H7 (cell line): ENCODE data around the gene MORN3. TPM values are rescaled to one million over a fixed set of nuclear protein-coding genes. Genes with fewer than 3 reads are reported as not detected.
A peak's percentile ranks its signal among the peaks of the same experiment; 100 is the strongest.
"Not testable (repeated sequence)": the region's sequence is repeated elsewhere in the genome, so short reads cannot be mapped to it uniquely, and the experiment has no call there.

ENCODE experiments used
- DNase-seq: peaks from one replicate; pipeline ENCODE4 v3.0.0; 2012
- H3K27me3 ChIP-seq: 2 replicates; pipeline ENCODE4 v1.6.0; 2011; ENCODE audit warnings: mild to moderate bottlenecking, low read length; ENCODE audit not compliant: control insufficient read depth, insufficient read depth
- H3K36me3 ChIP-seq: replicated peaks from 2 replicates; pipeline ENCODE4 v1.5.1; 2011; ENCODE audit warnings: low read length; ENCODE audit not compliant: control insufficient read depth, insufficient read depth
- H3K4me3 ChIP-seq: 2 replicates; pipeline ENCODE4 v1.5.1; 2011; ENCODE audit warnings: low read depth, mild to moderate bottlenecking, control low read depth, low read length, moderate library complexity; ENCODE audit not compliant: insufficient read depth
- total RNA-seq: library from RNA; depleted of rRNA; stranded (reverse); fragments of >200 nt; shearing (Covaris generic); gene quantifications from 2 replicates; pipeline ENCODE4 v1.2.3, GENCODE V29; 2014

MORN3 gene
- total RNA-seq, 1 experiment from 2014 or later: 0.31 TPM

- peak; percentile 85 for DNase-seq
- Histone ChIP-seq H3K4me3 (no peak overlapping the region), H3K36me3 (no peaks in the 10 kb centered on the region; the same call in 1 of the 2 replicates), H3K27me3 (no peaks in the 10 kb centered on the region)
Observed at GRCh38 chr12:121668750-121669520, 519 bp downstream of the MORN3 start.

GRCh38 chr12:121666829-121667228 lies 2.6 kb downstream of the MORN3 start:
- not testable (repeated sequence) for H3K27me3 ChIP-seq, DNase-seq, H3K36me3 ChIP-seq, H3K4me3 ChIP-seq

- no peak overlapping the region for H3K4me3 ChIP-seq
- no peaks in the 10 kb centered on the region; the same call in 1 of the 2 replicates for H3K36me3 ChIP-seq
- no peak for DNase-seq
- no peaks in the 10 kb centered on the region for H3K27me3 ChIP-seq
Observed at GRCh38 chr12:121663610-121663929, 5.9 kb downstream of the MORN3 start.

GRCh38 chr12:121661353-121662105 lies 7.9 kb downstream of the MORN3 start:
- H3K4me3 ChIP-seq, H3K36me3 ChIP-seq, DNase-seq, H3K27me3 ChIP-seq: not testable (repeated sequence)

GRCh38 chr12:121657305-121658008 lies 12.0 kb downstream of the MORN3 start:
- Histone ChIP-seq H3K36me3 (no peaks in the 10 kb centered on the region), H3K27me3 (no peaks in the 10 kb centered on the region), H3K4me3 (no peak overlapping the region)
- no peak for DNase-seq

GRCh38 chr12:121656122-121656521 lies 13.3 kb downstream of the MORN3 start:
- Histone ChIP-seq H3K36me3 (no peaks in the 10 kb centered on the region), H3K27me3 (no peaks in the 10 kb centered on the region), H3K4me3 (no peak overlapping the region)
- no peak for DNase-seq

GRCh38 chr12:121653999-121654398 lies 15.5 kb downstream of the MORN3 start:
- Histone ChIP-seq H3K36me3 (no peaks in the 10 kb centered on the region), H3K27me3 (no peaks in the 10 kb centered on the region), H3K4me3 (no peak overlapping the region)
- DNase-seq: peak; percentile 87

GRCh38 chr12:121652767-121653497 lies 16.5 kb downstream of the MORN3 start:
- Histone ChIP-seq H3K27me3 (no peaks in the 10 kb centered on the region), H3K4me3 (no peak overlapping the region), H3K36me3 (no peaks in the 10 kb centered on the region)
- peak; percentile 53 for DNase-seq

- Histone ChIP-seq H3K36me3 (no peaks in the 10 kb centered on the region), H3K27me3 (no peaks in the 10 kb centered on the region), H3K4me3 (no peak overlapping the region)
- peak; percentile 38 for DNase-seq
Observed at GRCh38 chr12:121651320-121651719, 18.1 kb downstream of the MORN3 start.

- Histone ChIP-seq H3K36me3 (no peaks in the 10 kb centered on the region), H3K4me3 (no peak overlapping the region), H3K27me3 (no peaks in the 10 kb centered on the region)
- DNase-seq: no peak
Observed at GRCh38 chr12:121649819-121650353, 19.6 kb downstream of the MORN3 start.

GRCh38 chr12:121649322-121649721 lies 20.1 kb downstream of the MORN3 start:
- H3K27me3 ChIP-seq: no peaks in the 10 kb centered on the region
- no peak for DNase-seq
- H3K36me3 ChIP-seq: no peaks in the 10 kb centered on the region
- no peak overlapping the region for H3K4me3 ChIP-seq

GRCh38 chr12:121648458-121649028 lies 20.9 kb downstream of the MORN3 start:
- DNase-seq: no peak
- Histone ChIP-seq H3K27me3 (no peaks in the 10 kb centered on the region), H3K36me3 (no peaks in the 10 kb centered on the region), H3K4me3 (no peak overlapping the region)

GRCh38 chr12:121641343-121641630 lies 28.2 kb downstream of the MORN3 start:
- H3K36me3 ChIP-seq: peaks cover 2% of the 10 kb centered on the region; the same call in 1 of the 2 replicates
- no peaks in the 10 kb centered on the region for H3K27me3 ChIP-seq
- no peak overlapping the region for H3K4me3 ChIP-seq
- DNase-seq: no peak
